Activated naive CD4-positive, alpha-beta T cell (primary cell): ENCODE measurements around the gene STK11.

ENCODE experiments used
- DNase-seq, 4 experiments: peaks; one replicate each; lab custom pipeline; 2025; lab: John Stamatoyannopoulos, UW

Gene STK11

GRCh38 chr19:1250437-1251260 lies 45.1 kb downstream of the STK11 start:
- peak in 2 of 4 experiments; percentile 40 to 64 for DNase-seq

GRCh38 chr19:1251330-1252220 lies 46.0 kb downstream of the STK11 start:
- DNase-seq = peak in 3 of 4 experiments; percentile 43 to 58 (median 48)

DNA sequence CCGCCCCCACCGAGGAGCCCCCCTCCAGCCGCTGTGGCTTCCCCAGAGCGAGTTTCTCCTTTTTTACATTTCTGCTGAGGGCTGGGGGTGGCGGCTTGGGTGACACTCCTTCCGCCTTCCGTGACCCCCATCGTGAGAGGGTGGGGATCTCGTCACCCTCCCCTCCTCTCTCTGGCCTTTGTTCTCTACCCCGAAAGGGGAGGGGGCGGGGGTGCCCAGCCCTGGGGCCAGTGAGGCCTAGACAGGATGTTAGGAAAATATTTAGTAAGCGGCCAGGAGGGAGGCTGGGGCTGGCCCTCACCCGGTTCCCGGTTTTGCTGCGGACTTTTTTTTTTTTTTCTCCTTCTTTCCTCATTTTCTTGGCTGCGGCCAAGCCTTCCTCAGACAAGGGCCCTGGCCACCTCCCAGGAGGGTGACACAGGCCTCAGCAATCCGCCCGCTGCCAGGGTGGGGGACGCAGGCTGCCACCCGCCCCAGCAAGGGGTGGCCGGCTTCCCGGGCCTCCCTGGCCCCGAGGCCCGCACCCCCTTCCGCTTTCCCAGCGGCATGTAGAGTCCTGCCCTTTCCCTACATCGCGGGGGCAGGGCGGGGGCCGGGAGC lies 46.7 kb downstream of the STK11 start:
- peak in 2 of 4 experiments; percentile 43 to 58 for DNase-seq

DNA sequence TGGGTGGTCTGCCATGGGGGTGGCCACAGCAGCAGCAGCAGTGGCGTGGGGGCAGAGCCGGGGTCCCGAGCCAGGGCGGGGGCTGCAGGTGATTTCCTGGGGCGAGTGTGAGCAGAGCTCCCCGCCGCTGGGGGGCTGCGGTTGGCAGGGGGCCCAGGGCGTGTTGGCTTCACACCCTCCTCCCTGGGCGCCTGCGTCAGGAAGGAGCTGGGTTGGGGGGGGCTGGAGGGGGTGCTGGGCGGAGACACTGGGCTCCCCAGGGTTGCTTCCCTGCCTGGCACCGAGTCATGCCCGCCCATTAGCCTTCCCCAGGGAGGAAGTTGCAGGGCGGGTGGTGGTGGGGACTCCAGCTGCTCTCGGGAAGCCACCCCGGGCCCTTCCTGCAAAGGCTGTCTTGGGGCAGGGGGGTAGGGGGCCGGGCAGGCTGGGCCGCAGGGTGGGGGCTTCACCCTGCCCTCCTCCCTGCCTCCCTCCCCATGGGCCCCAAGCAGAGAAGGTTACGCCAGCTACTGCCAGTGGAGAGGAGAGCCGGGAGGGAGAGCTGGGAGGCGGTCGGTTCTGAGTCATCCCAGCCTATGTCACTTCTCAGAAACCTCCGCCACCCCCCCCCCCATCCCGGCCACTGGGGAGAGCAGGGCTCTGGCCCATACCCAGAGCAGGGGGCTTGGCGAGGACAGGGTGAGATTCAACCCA lies 47.4 kb downstream of the STK11 start:
- peak in 2 of 4 experiments; percentile 65 to 66 for DNase-seq

GRCh38 chr19:1253514-1254080 lies 48.0 kb downstream of the STK11 start:
- DNase-seq = no peak

GRCh38 chr19:1254081-1254527 lies 48.5 kb downstream of the STK11 start:
- DNase-seq = no peak

DNA sequence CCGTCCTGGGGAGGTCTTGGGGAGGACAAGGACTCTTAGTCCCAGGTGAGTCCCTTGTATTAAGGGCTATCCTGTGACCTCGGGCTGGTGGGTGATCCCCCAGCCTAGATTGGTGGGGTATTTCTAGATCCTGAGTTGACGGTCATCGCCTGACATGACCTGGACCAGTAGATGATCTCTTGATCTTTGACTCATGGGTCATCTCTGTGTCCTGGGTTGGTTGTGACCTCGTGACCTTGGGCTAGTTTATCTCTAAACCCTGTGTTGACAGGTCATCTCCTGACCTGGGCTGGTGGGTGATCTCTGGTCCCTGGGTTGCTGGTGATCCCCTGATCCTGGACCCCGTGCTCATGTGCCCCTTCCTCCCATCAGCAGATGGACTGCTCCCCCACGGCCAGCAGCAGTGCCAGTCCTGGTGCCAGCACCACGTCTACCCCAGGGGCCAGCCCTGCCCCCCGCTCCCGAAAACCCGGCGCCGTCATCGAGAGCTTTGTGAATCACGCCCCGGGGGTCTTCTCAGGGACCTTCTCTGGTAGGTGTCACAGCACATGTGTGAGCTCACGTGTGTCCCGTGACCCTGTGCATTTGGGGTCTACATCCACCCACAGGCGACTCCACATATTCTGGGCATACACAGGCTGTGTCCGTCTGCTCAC lies 49.1 kb downstream of the STK11 start:
- DNase-seq = no peak

GRCh38 chr19:1255186-1256161 lies 49.9 kb downstream of the STK11 start:
- DNase-seq = no peak

GRCh38 chr19:1256646-1257474 lies 51.3 kb downstream of the STK11 start:
- DNase-seq = no peak

- DNase-seq = no peak
Measured at GRCh38 chr19:1257475-1258162, 52.0 kb downstream of the STK11 start.

- DNase-seq = no peak
Measured at GRCh38 chr19:1258163-1258492, 52.5 kb downstream of the STK11 start.

- DNase-seq = no peak
Measured at GRCh38 chr19:1258707-1259205, 53.2 kb downstream of the STK11 start.

DNA sequence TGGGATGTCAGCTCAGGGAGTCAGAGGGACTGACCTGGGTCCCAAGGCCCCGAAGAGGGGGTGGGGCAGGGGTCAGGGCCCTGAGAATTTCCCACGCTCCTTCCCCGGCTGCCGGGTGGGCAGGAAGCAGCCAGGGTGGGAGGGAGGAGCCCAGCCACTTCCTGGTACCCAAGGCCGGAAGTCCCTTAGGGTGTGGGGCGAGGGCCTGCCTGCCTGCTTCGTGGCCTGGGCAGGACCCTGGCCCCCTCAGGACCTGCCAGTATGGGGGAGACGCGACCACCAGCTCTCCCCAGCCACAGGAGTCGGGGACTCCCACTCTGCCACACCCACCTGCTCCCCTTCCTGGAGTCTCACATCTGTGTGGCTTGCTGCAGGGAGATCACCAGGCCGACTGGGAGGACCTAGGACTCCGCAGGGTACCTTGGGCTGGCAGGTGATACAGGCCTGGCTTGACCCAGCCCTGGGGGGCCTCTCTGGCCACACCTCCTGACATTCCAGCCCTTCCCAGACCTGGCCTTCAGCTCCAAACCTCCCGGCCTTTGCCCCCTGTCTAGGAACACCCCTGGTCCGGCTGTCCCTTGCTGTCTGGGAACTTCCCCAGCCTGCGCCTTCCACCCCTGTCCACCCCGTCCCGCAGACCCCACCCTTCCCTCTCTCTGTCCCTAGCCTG lies 53.8 kb downstream of the STK11 start:
- DNase-seq = peak in 3 of 4 experiments; percentile 43 to 66 (median 50)

DNA sequence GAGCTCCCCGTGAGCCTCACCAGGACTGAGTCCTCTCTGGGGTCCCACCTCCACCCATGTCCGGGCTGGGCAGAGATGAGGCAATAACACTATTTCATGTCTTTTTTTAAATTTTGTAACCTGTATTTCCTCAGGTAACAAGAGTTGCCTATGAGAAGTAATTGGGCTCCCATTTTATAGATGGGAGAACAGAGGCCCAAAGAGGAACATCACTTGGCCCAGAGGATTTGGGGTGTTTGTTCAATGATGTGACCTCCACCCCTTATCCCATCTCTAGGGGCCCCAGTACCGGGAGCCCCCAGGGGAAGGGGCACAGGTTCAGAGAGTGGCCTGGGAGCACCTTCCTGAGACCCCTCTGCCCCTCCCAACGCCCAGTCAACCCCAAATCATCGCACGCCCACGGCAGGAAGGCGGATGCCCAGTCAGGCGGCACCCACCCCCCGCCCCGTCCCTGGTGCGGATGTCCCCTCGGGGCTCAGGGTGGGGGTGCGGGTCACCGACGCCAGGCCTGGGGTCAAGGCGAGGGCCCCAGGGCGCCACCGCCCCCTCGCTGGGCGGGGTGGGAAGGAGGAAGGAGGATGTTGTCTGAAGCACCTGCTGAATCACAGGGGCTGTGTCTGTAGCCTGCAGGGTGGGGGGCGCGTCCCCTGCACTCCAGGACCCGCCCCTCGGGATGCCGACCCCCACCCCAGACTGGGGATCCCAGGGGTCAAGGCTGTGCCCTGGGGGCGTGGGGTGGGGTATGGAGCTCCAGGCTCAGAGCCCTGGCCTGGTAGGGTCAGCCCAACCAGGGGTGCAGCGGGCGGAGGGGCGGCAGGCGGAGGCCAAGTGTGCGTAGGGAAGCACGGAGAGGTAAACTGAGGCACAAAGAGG lies 54.5 kb downstream of the STK11 start:
- peak in 2 of 4 experiments; percentile 36 to 49 for DNase-seq

- DNase-seq = peak; percentile 86 to 97 (median 93)
Measured at GRCh38 chr19:1260749-1261537, 55.4 kb downstream of the STK11 start.

GRCh38 chr19:1261538-1261797 lies 55.9 kb downstream of the STK11 start:
- DNase-seq = no peak
